ENCODE data around the gene KRT36.

DNA sequence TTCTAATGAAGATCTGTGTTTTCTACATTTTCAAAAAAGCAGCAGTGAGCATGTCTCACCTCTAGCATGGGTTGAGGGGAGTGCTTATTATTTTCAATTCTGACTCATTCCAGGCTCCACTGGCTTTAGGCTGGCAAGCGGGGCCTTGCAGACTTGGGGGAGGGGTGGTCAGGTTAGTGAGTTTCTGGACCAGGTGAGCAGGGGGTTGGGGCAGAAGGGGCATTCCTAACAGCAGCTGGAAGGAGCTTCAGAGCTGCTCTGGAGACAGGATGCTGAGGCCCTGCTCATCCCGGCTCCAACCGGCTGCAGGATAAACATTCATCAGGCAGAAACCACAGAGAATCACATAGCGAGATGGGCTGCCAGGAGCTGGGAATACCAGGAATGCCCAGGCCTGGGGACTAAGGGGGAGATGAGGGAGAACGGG is 48.9 kb upstream of the KRT36 start:
- TF ChIP-seq CBFB (IDR thresholded peaks at IDR 0.05; ENCODE audit: low read depth) (no peak), SMAD1 (IDR thresholded peaks at IDR 0.05; ENCODE audit: low read depth, partially characterized antibody) (no peak), RELA (IDR thresholded peaks at IDR 0.05; ENCODE audit: borderline replicate concordance, partially characterized antibody) (no peak), BCL3 (IDR thresholded peaks at IDR 0.05; ENCODE audit: borderline replicate concordance, insufficient read depth, low read depth, low read length, poor library complexity, severe bottlenecking) (no peak)
- TF ChIP-seq, protein P1, sequence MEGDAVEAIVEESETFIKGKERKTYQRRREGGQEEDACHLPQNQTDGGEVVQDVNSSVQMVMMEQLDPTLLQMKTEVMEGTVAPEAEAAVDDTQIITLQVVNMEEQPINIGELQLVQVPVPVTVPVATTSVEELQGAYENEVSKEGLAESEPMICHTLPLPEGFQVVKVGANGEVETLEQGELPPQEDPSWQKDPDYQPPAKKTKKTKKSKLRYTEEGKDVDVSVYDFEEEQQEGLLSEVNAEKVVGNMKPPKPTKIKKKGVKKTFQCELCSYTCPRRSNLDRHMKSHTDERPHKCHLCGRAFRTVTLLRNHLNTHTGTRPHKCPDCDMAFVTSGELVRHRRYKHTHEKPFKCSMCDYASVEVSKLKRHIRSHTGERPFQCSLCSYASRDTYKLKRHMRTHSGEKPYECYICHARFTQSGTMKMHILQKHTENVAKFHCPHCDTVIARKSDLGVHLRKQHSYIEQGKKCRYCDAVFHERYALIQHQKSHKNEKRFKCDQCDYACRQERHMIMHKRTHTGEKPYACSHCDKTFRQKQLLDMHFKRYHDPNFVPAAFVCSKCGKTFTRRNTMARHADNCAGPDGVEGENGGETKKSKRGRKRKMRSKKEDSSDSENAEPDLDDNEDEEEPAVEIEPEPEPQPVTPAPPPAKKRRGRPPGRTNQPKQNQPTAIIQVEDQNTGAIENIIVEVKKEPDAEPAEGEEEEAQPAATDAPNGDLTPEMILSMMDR (IDR thresholded peaks at IDR 0.05 in 2 of 3, conservative IDR thresholded peaks at IDR 0.05 in 1 of 3; ENCODE audit: control insufficient read depth in 2 of 3, extremely low read depth in 1 of 3, insufficient read depth in 1 of 3, low read depth in 3 of 3, low read length in 3 of 3) = no peak
